RWPE2 (cell line): ENCODE results near the gene TSC2.

Experiments
- ATAC-seq: fragments of 200-7000 bp; cut with Tn5 transposase; 3 replicates; pipeline ENCODE4 v1.9.1; 2021; ENCODE audit warnings: low read depth
- DNase-seq: peaks from one replicate; pipeline ENCODE4 v3.0.0-alpha.2; 2020; ENCODE audit warnings: low spot score
- H3K27ac ChIP-seq: fragments of 450-650 bp; 2 replicates; pipeline ENCODE4 v1.5.1; 2017; ENCODE audit warnings: mild to moderate bottlenecking; ENCODE audit not compliant: poor library complexity, severe bottlenecking
- H3K27me3 ChIP-seq: fragments of 250-450 bp; sonication (Bioruptor Pico); 2 replicates; pipeline ENCODE4 v1.5.1; 2021; ENCODE audit warnings: mild to moderate bottlenecking, moderate library complexity; ENCODE audit not compliant: insufficient read depth, poor library complexity, severe bottlenecking
- H3K36me3 ChIP-seq: fragments of 250-450 bp; sonication (Bioruptor Pico); 2 replicates; pipeline ENCODE4 v1.5.1; 2020; ENCODE audit warnings: low read depth, mild to moderate bottlenecking, moderate library complexity
- H3K4me1 ChIP-seq: fragments of 250-450 bp; sonication (Bioruptor Pico); 2 replicates; pipeline ENCODE4 v1.5.1; 2021; ENCODE audit warnings: mild to moderate bottlenecking, moderate library complexity; ENCODE audit not compliant: insufficient read depth, poor library complexity, severe bottlenecking
- H3K4me3 ChIP-seq: fragments of 250-450 bp; sonication (Bioruptor Pico); 2 replicates; pipeline ENCODE4 v1.5.1; 2021; ENCODE audit warnings: mild to moderate bottlenecking, moderate library complexity; ENCODE audit not compliant: severe bottlenecking
- H3K9me3 ChIP-seq: fragments of 250-450 bp; sonication (Bioruptor Pico); 2 replicates; pipeline ENCODE4 v1.5.1; 2021; ENCODE audit warnings: mild to moderate bottlenecking, moderate library complexity; ENCODE audit not compliant: severe bottlenecking
- TF ChIP-seq, protein P1 (sequence below): fragments of 450-650 bp; IDR thresholded peaks from one replicate; pipeline ENCODE4 v1.5.1; 2017; ENCODE audit warnings: mild to moderate bottlenecking, moderate library complexity; ENCODE audit not compliant: poor library complexity, severe bottlenecking

TSC2 gene

DNA sequence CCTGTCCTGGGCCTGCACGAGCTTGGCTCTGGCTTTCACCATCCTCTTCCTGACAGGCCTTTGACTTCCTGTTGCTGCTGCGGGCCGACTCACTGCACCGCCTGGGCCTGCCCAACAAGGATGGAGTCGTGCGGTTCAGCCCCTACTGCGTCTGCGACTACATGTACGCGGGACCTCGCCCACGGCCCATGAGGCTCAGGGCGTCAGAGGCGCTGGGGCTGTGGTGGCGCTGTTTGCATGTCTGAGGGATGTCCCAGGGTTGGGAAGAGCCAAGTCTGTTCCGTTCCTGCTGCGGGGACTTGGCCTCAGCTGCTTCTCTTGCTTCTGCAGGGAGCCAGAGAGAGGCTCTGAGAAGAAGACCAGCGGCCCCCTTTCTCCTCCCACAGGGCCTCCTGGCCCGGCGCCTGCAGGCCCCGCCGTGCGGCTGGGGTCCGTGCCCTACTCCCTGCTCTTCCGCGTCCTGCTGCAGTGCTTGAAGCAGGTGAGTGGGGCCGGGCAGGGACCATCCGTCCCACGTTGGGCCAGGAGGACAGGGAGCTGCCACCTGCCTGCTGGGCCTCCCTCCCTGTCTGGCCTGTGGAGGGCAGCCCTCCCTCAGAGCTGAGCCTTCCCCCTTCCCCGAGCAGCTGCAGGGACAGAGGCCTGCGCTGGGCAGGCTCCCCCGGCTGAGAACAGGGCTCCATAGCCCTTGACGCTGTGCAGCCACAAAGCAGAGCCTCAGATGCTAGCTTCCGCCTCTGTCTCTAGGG lies 23.8 kb downstream of the TSC2 start:
- no peak overlapping the region for H3K4me3 ChIP-seq
- H3K9me3 ChIP-seq = no peaks in the 10 kb centered on the region
- ATAC-seq (no peak), DNase-seq (no peak)
- H3K36me3 ChIP-seq = peaks cover 29% of the 10 kb centered on the region
- H3K27ac ChIP-seq = no peak overlapping the region
- TF ChIP-seq, protein P1, sequence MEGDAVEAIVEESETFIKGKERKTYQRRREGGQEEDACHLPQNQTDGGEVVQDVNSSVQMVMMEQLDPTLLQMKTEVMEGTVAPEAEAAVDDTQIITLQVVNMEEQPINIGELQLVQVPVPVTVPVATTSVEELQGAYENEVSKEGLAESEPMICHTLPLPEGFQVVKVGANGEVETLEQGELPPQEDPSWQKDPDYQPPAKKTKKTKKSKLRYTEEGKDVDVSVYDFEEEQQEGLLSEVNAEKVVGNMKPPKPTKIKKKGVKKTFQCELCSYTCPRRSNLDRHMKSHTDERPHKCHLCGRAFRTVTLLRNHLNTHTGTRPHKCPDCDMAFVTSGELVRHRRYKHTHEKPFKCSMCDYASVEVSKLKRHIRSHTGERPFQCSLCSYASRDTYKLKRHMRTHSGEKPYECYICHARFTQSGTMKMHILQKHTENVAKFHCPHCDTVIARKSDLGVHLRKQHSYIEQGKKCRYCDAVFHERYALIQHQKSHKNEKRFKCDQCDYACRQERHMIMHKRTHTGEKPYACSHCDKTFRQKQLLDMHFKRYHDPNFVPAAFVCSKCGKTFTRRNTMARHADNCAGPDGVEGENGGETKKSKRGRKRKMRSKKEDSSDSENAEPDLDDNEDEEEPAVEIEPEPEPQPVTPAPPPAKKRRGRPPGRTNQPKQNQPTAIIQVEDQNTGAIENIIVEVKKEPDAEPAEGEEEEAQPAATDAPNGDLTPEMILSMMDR = no peak
- H3K4me1 ChIP-seq = no peaks in the 10 kb centered on the region
- no peaks in the 10 kb centered on the region for H3K27me3 ChIP-seq

DNA sequence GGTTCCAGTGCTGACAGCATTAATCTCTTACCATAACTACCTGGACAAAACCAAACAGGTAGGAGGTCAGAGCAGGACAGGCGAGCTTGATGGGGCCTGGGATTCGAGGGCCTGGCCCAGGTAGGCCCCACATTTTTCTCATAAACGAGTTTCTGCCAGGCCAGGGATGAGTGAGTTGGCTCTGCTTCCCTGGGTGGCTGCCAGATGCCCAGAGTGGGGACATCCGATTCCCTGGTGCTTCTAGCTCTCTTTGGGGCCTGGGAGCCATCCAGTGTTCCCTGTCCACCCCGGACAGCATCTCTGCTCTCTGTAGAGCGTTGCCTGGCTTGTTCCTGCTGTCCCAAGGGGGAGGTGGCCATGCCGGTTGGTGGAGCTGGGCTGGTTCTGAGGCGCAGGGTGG lies 25.1 kb downstream of the TSC2 start:
- Histone ChIP-seq H3K27me3 (no peaks in the 10 kb centered on the region), H3K36me3 (peaks cover 27% of the 10 kb centered on the region), H3K4me3 (no peak overlapping the region), H3K9me3 (no peaks in the 10 kb centered on the region), H3K27ac (no peak overlapping the region), H3K4me1 (no peaks in the 10 kb centered on the region)
- no peak for ATAC-seq
- DNase-seq = no peak
- TF ChIP-seq, protein P1 = no peak

DNA sequence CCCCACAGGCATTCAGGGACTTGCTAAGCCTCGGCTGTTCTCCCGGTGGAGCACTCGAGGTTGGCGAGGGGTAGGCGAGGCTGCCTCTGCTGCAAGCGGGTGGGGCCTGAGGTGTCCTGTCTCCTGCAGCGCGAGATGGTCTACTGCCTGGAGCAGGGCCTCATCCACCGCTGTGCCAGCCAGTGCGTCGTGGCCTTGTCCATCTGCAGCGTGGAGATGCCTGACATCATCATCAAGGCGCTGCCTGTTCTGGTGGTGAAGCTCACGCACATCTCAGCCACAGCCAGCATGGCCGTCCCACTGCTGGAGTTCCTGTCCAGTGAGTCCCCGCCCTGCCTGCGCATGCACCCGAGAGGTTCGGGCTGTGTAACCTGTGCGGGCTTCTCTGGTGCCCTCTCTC lies 26.3 kb downstream of the TSC2 start:
- H3K27ac ChIP-seq = no peak overlapping the region
- DNase-seq (no peak), ATAC-seq (no peak)
- H3K4me3 ChIP-seq = no peak overlapping the region
- H3K9me3 ChIP-seq = no peaks in the 10 kb centered on the region
- no peaks in the 10 kb centered on the region for H3K4me1 ChIP-seq
- peaks cover 22% of the 10 kb centered on the region for H3K36me3 ChIP-seq
- no peaks in the 10 kb centered on the region for H3K27me3 ChIP-seq
- TF ChIP-seq, protein P1 = no peak

DNA sequence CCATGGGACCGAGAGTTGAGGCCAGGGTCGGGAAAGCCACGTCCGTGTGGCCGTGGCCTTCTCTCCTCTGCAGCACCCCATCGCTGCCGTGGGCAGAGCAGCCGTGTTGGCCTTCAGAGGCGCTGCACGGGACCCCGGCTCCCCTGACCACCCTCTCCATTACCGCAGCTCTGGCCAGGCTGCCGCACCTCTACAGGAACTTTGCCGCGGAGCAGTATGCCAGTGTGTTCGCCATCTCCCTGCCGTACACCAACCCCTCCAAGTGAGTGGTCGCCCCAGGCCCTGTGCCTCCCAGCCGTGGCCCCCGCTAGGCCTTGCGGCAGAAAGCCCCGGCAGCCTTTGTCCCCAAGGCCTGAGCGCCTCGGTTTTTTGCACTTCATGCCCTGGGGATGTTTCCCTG lies 27.8 kb downstream of the TSC2 start:
- TF ChIP-seq, protein P1 = no peak
- peaks cover 15% of the 10 kb centered on the region for H3K36me3 ChIP-seq
- H3K27me3 ChIP-seq = no peaks in the 10 kb centered on the region
- H3K27ac ChIP-seq = no peak overlapping the region
- no peak overlapping the region for H3K4me3 ChIP-seq
- no peak for ATAC-seq
- no peaks in the 10 kb centered on the region for H3K9me3 ChIP-seq
- no peaks in the 10 kb centered on the region for H3K4me1 ChIP-seq
- no peak for DNase-seq
